ENCODE data around the gene CAGE1.

DNA sequence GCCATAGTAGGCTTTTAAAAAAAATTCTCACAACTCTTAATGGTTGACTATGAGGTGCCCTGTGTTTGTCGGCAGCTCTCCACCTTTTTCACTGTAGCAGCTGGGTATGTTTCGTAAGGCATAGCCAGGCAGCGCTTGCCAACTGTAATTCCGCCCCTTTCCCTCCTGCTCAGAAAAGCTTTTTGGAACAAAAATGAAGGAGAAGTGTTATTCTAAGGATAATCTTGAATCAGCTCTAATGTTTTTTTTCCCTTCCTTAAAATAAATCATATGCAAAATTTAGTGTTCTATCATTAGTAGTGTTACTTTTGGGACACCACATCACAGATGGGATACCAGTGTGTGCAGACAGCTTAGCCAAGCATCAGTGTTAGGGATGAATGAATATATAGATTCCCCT, 21.3 kb upstream of the CAGE1 start:
- TF ChIP-seq CTCF (IDR thresholded peaks at IDR 0.05; ENCODE audit: low read length) (no peak), EZH2 (IDR thresholded peaks at IDR 0.05; ENCODE audit: borderline replicate concordance, low read length) (no peak)

All from OCI-LY1 (cell line).